Activated CD4-positive, alpha-beta memory T cell treated with anti-CD3 and anti-CD28 coated beads for 36 hours (primary cell): ENCODE data around the gene FRRS1. TPM values are rescaled to one million over a fixed set of nuclear protein-coding genes. Genes with fewer than 3 reads are reported as not detected.

Experiments used
- CTCF ChIA-PET: fragments of 350-600 bp; sonication (Branson Sonifier 250); formaldehyde crosslinking; loops from one replicate; lab custom pipeline; 2021; ENCODE audit warnings: antibody characterized with exemption, inconsistent platforms; lab: Charles Lee
- POLR2A ChIA-PET: fragments of 350-600 bp; sonication (Branson Sonifier 250); formaldehyde crosslinking; loops from one replicate; lab custom pipeline; 2021; ENCODE audit warnings: antibody characterized with exemption; lab: Charles Lee
- DNase-seq: peaks from one replicate; pipeline ENCODE4 v3.0.0-alpha.2; 2020
- H3K27ac Mint-ChIP-seq: one replicate; pipeline ENCODE4 v1.8.0; 2021; ENCODE audit warnings: mixed read lengths
- H3K27me3 Mint-ChIP-seq: one replicate; pipeline ENCODE4 v1.8.0; 2021; ENCODE audit warnings: mixed read lengths
- H3K36me3 Mint-ChIP-seq: one replicate; pipeline ENCODE4 v1.8.0; 2021; ENCODE audit warnings: mixed read lengths
- H3K4me1 Mint-ChIP-seq: one replicate; pipeline ENCODE4 v1.8.0; 2021; ENCODE audit warnings: low read depth, mixed read lengths
- H3K4me3 Mint-ChIP-seq: one replicate; pipeline ENCODE4 v1.8.0; 2021; ENCODE audit warnings: mild to moderate bottlenecking, mixed read lengths
- H3K9me3 Mint-ChIP-seq: one replicate; pipeline ENCODE4 v1.8.0; 2021; ENCODE audit warnings: mixed read lengths
- intact Hi-C: fragments of 100-400 bp; cut with micrococcal nuclease; formaldehyde crosslinking; loops from one replicate; pipeline ENCODE4 v1.15.1; 2023
- total RNA-seq, 2 experiments: library from RNA; stranded (reverse); gene quantifications; one replicate each; pipeline ENCODE4 v1.2.3, GENCODE V29; 2021

FRRS1 gene
- total RNA-seq, 2 experiments from 2014 or later = 0.64 to 0.77 TPM

DNA sequence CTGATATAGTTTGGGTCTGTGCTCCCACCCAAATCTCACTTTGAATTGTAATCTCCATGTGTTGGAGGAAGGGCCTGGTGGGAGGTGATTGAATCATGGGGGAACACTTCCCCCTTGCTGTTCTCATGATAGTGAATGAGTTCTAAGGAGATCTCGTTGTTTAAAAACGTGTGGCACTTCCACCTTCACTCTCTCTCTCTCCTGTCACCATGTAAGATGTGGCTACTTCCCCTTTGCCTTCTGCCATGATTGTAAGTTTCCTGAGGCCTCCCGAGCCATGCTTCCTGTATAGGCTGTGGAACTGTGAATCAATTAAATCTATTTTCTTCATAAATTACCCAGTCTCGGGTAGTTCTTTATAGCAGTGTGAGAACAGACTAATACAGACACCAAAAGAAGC, 40.4 kb downstream of the FRRS1 start:
- Mint-ChIP-seq H3K36me3 (no peaks in the 10 kb centered on the region), H3K4me1 (no peaks in the 10 kb centered on the region), H3K4me3 (no peak overlapping the region), H3K27ac (no peak overlapping the region), H3K9me3 (no peaks in the 10 kb centered on the region), H3K27me3 (no peaks in the 10 kb centered on the region)
- DNase-seq = no peak
- intact Hi-C loops = no loop called here
- POLR2A ChIA-PET = no interaction called here
- CTCF ChIA-PET = no interaction called here

DNA sequence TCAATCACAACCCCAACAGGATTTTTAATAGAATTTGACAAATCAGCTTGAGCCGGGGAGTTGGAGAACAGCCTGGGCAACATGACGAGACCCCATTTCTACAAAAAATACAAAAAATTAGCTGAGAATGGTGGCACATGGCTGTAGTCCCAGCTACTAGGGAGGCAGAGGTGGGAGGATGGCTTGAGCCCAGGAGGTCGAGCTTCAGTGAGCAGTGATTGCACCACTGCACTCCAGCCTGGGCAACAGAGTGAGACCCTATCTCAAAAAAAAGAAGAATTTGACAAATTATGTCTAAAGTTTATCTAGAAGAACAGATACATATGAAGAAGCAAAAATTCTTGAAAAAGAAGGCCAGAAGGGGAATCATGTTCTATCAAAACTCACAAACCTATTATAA, 43.2 kb downstream of the FRRS1 start:
- no peaks in the 10 kb centered on the region for H3K9me3 Mint-ChIP-seq
- CTCF ChIA-PET = no interaction called here
- no peaks in the 10 kb centered on the region for H3K27me3 Mint-ChIP-seq
- intact Hi-C loops = no loop called here
- H3K36me3 Mint-ChIP-seq = no peaks in the 10 kb centered on the region
- POLR2A ChIA-PET = no interaction called here
- DNase-seq = no peak
- no peak overlapping the region for H3K27ac Mint-ChIP-seq
- no peaks in the 10 kb centered on the region for H3K4me1 Mint-ChIP-seq
- H3K4me3 Mint-ChIP-seq = no peak overlapping the region

DNA sequence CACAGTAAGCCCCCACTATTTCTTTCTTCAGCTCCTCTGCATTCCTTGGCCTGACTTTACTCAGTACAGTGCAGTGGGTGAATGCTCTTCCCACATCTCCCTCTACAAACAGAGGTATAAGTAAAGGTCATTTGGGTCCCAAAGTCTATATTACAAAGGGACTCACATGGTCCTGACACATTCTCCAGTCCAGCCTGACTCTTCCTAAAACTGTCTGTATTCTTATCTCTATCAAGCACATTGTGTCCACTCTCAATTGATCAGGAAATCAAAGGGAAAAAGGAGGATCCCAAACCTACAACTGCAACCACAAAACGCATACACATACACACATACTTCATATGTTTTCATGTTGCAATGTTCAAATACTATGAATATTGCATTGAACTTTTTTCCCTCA, 49.4 kb downstream of the FRRS1 start:
- no peak for DNase-seq
- H3K4me3 Mint-ChIP-seq = no peak overlapping the region
- H3K9me3 Mint-ChIP-seq = no peaks in the 10 kb centered on the region
- H3K27ac Mint-ChIP-seq = no peak overlapping the region
- CTCF ChIA-PET = interaction anchor here (0.6 kb wide), 1 partner anchor 14 kb away, joined by 3 read pairs; no protein-coding TSS in a partner anchor
- H3K4me1 Mint-ChIP-seq = no peaks in the 10 kb centered on the region
- H3K27me3 Mint-ChIP-seq = no peaks in the 10 kb centered on the region
- intact Hi-C loops = no loop called here
- H3K36me3 Mint-ChIP-seq = no peaks in the 10 kb centered on the region
- POLR2A ChIA-PET = interaction anchor here (0.7 kb wide), 1 partner anchor 474 kb away, joined by 4 read pairs; no protein-coding TSS in a partner anchor

GRCh38 chr1:99713006-99713405, 53.4 kb downstream of the FRRS1 start:
- peaks cover 3% of the 10 kb centered on the region for H3K4me1 Mint-ChIP-seq
- intact Hi-C loops = no loop called here
- DNase-seq = no peak
- no peaks in the 10 kb centered on the region for H3K27me3 Mint-ChIP-seq
- H3K36me3 Mint-ChIP-seq = no peaks in the 10 kb centered on the region
- ChIA-PET POLR2A (no interaction called here), CTCF (no interaction called here)
- H3K27ac Mint-ChIP-seq = no peak overlapping the region
- H3K9me3 Mint-ChIP-seq = no peaks in the 10 kb centered on the region
- no peak overlapping the region for H3K4me3 Mint-ChIP-seq

DNA sequence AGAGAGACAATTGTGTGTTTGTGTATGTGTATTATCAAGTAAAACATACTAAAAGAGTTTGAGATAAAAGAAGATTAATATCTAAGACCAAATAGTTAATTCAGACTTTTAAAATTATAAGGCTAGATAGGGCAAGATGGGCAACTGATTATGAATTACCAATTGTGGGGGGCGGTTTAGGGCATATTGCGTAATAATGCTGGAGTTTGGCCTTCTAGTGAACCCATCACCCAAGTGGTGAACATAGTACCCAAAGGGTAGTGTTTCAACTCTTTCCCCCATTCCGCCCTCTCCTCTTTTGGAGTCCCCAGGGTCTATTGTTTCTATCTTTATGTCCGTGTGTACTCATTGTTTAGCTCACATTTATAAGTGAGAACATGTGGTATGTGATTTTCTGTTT, 55.4 kb downstream of the FRRS1 start:
- no peaks in the 10 kb centered on the region for H3K27me3 Mint-ChIP-seq
- peaks cover 3% of the 10 kb centered on the region for H3K4me1 Mint-ChIP-seq
- no peak for DNase-seq
- ChIA-PET CTCF (no interaction called here), POLR2A (no interaction called here)
- no peaks in the 10 kb centered on the region for H3K9me3 Mint-ChIP-seq
- H3K4me3 Mint-ChIP-seq = no peak overlapping the region
- no peak overlapping the region for H3K27ac Mint-ChIP-seq
- intact Hi-C loops = no loop called here
- H3K36me3 Mint-ChIP-seq = no peaks in the 10 kb centered on the region

GRCh38 chr1:99707535-99708142, 58.8 kb downstream of the FRRS1 start:
- H3K27me3 Mint-ChIP-seq = no peaks in the 10 kb centered on the region
- no peaks in the 10 kb centered on the region for H3K9me3 Mint-ChIP-seq

GRCh38 chr1:99705385-99705784, 61.0 kb downstream of the FRRS1 start:
- POLR2A ChIA-PET = no interaction called here
- no peak overlapping the region for H3K27ac Mint-ChIP-seq
- no peak for DNase-seq
- no peaks in the 10 kb centered on the region for H3K36me3 Mint-ChIP-seq
- H3K4me3 Mint-ChIP-seq = no peak overlapping the region
- intact Hi-C loops = loop anchor here (5.0 kb wide), 1 partner anchor 223 kb away; no protein-coding TSS in a partner anchor
- no peaks in the 10 kb centered on the region for H3K9me3 Mint-ChIP-seq
- peaks cover 2% of the 10 kb centered on the region for H3K27me3 Mint-ChIP-seq
- CTCF ChIA-PET = interaction anchor here (0.6 to 2.7 kb wide), 4 partner anchors 11 to 810 kb away, joined by 3 to 8 read pairs (median 4); no protein-coding TSS in a partner anchor
- peaks cover 15% of the 10 kb centered on the region for H3K4me1 Mint-ChIP-seq

More at GRCh38 chr1:99707535-99708142, 58.8 kb downstream of the FRRS1 start:
- DNase-seq = peak; percentile 73
- ChIA-PET CTCF (interaction anchor here (0.8 to 1.5 kb wide), 4 partner anchors 13 to 532 kb away, joined by 3 to 5 read pairs (median 4); no protein-coding TSS in a partner anchor), POLR2A (no interaction called here)
- Mint-ChIP-seq H3K4me3 (no peak overlapping the region), H3K36me3 (no peaks in the 10 kb centered on the region), H3K4me1 (peaks cover 15% of the 10 kb centered on the region), H3K27ac (no peak overlapping the region)
- intact Hi-C loops = loop anchor here (1.0 to 5.0 kb wide), 3 partner anchors 225 to 913 kb away; no protein-coding TSS in a partner anchor

DNA sequence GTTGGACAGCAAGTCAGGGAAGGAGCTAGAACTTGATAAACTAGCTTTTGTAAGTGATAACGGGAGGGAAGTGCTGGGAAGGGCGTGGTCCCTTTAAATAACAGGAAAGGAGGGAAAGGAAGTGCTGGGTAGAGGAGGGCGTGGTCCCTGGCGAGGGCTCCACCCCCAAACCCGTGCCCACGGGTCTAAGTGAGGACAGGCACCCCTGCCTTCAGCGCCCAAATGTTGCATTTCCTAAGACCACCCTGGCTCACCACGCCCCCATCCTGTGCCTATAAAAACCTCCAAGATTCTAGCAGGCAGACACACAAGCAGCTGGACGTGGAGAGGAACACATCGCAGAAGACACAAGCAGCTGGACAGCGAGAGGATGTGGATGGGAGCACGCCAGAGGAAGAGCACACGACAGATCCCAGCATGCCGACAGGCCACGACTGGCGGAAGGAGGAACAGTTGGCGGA, 62.0 kb downstream of the FRRS1 start:
- intact Hi-C loops = no loop called here
- Mint-ChIP-seq H3K4me3 (no peak overlapping the region), H3K4me1 (peaks cover 12% of the 10 kb centered on the region), H3K27me3 (peaks cover 2% of the 10 kb centered on the region), H3K27ac (no peak overlapping the region), H3K36me3 (no peaks in the 10 kb centered on the region), H3K9me3 (no peaks in the 10 kb centered on the region)
- no peak for DNase-seq
- POLR2A ChIA-PET = no interaction called here
- CTCF ChIA-PET = interaction anchor here (0.6 to 2.7 kb wide), 6 partner anchors 10 to 523 kb away, joined by 3 to 8 read pairs (median 4); no protein-coding TSS in a partner anchor

- Mint-ChIP-seq H3K27ac (no peak overlapping the region), H3K27me3 (peaks cover 8% of the 10 kb centered on the region), H3K4me3 (no peak overlapping the region), H3K9me3 (no peaks in the 10 kb centered on the region), H3K4me1 (peaks cover 12% of the 10 kb centered on the region), H3K36me3 (no peaks in the 10 kb centered on the region)
- CTCF ChIA-PET = interaction anchor here (1.0 kb wide), 1 partner anchor 15 kb away, joined by 3 read pairs; no protein-coding TSS in a partner anchor
- intact Hi-C loops = no loop called here
- no peak for DNase-seq
- POLR2A ChIA-PET = no interaction called here
Measured at GRCh38 chr1:99702221-99702620, 64.2 kb downstream of the FRRS1 start.

DNA sequence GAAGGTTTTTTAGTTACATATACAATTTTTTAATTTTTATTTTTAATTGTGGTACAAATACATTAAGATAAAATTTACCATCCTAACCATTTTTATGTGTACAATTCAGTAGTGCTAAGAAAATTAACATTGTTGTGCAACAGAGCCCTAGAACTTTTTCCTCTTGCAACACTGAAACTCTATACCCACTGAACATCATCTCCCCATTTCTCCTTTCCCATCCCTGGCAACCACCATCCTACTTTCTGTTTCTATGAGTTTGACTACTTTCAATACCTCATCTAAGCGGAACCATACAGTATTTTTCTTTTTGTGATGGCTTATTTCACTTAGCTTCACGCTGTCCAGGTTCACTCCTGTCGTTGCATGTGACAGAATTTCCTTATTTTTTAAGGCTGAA, 66.4 kb downstream of the FRRS1 start:
- Mint-ChIP-seq H3K9me3 (no peaks in the 10 kb centered on the region), H3K27me3 (peaks cover 14% of the 10 kb centered on the region), H3K27ac (no peak overlapping the region), H3K4me1 (peaks cover 10% of the 10 kb centered on the region), H3K4me3 (no peak overlapping the region), H3K36me3 (no peaks in the 10 kb centered on the region)
- DNase-seq = no peak
- POLR2A ChIA-PET = no interaction called here
- intact Hi-C loops = no loop called here
- CTCF ChIA-PET = no interaction called here

DNA sequence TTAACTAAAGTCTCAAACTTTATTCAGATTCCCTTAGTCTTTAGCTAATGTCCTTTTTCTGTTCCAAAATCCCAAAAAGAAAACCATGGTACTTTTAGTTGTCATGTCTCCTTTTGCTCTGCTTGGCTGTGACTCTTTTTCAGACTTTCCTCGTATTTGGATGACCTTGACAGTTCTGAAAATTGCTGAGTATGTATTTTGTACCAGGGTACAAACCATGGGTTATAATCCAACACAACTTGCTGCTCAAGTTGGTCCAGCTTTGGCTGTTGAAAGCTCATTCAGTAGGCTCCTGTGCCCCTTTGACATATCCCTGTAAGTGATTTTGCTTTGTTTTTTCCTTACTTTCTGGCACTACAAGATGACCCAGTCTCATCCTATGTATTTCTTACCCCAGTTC, 68.9 kb downstream of the FRRS1 start:
- CTCF ChIA-PET = interaction anchor here (0.5 to 1.0 kb wide), 2 partner anchors 9 to 160 kb away, joined by 3 to 4 read pairs; no protein-coding TSS in a partner anchor
- intact Hi-C loops = no loop called here

DNA sequence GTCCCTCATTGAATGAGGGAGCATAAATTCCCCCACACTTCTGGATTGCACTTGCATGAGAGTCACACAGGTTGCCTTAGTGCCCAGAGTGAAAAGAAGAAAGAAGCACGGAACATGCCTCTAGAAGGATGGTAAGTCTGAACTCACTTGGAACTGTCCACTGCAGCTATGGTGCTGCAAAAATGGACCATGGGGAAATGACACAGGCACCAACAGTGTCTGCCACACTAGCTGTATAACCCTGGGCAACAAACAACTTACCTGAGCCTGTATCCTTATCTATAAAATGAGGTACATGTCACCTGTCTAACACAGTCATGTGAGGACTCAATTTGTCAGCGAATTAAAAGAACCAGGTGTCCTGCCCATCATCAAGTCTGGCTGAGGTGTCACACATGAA, 69.8 kb downstream of the FRRS1 start:
- H3K36me3 Mint-ChIP-seq = no peaks in the 10 kb centered on the region
- H3K27ac Mint-ChIP-seq = no peak overlapping the region
- no peaks in the 10 kb centered on the region for H3K4me1 Mint-ChIP-seq
- H3K27me3 Mint-ChIP-seq = peaks cover 20% of the 10 kb centered on the region
- ChIA-PET CTCF (interaction anchor here (1.0 kb wide), 1 partner anchor 11 kb away, joined by 3 read pairs; no protein-coding TSS in a partner anchor), POLR2A (no interaction called here)
- no peak overlapping the region for H3K4me3 Mint-ChIP-seq
- DNase-seq = no peak
- no peaks in the 10 kb centered on the region for H3K9me3 Mint-ChIP-seq
- intact Hi-C loops = no loop called here

More for the DNA sequence above, 68.9 kb downstream of the FRRS1 start:
- Mint-ChIP-seq H3K4me3 (no peak overlapping the region), H3K9me3 (no peaks in the 10 kb centered on the region), H3K27ac (no peak overlapping the region), H3K4me1 (no peaks in the 10 kb centered on the region), H3K36me3 (no peaks in the 10 kb centered on the region), H3K27me3 (peaks cover 20% of the 10 kb centered on the region)
- DNase-seq = no peak
- POLR2A ChIA-PET = no interaction called here
